Measurements from ENCODE around the gene OR1L6. TPM values are rescaled to one million over a fixed set of nuclear protein-coding genes. Genes with fewer than 3 reads are reported as not detected.

The OR1L6 gene, protein sequence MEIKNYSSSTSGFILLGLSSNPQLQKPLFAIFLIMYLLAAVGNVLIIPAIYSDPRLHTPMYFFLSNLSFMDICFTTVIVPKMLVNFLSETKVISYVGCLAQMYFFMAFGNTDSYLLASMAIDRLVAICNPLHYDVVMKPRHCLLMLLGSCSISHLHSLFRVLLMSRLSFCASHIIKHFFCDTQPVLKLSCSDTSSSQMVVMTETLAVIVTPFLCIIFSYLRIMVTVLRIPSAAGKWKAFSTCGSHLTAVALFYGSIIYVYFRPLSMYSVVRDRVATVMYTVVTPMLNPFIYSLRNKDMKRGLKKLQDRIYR
- not detected in 2 replicates for total RNA-seq

DNA sequence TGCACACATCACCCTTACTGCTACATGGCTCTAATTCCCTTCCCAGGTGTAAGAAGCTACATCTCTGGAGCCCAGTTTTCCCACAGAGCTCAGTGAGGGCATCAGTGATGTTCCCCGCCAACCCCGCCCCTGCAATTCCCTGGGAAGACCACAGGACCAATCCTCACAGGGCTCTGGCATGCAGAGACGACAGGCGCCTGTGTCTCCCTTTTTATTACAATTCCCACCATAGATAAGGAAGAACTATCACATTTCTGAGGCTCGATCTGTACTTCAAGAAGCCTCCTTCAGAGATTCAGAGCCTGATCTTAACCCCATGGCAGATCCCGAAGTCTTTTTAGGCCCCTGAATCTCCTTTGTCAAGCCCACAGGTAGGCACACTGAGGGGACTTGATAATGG lies at the start of gene OR1L6:
Gene OR1L6, plus strand, starts transcription at position 301 of the 400 bp plus-strand sequence. CDS start 7,545 bp downstream, outside the sequence.
- Mint-ChIP-seq H3K27me3 (ENCODE audit: low read depth) (no peaks in the 10 kb centered on the region), H3K4me3 (ENCODE audit: low read depth) (no peak within 1 kb of the TSS), H3K27ac (no peak within 1 kb of the TSS), H3K9me3 (peaks cover 9% of the 10 kb centered on the region), H3K36me3 (ENCODE audit: low read depth) (no peaks in the 10 kb centered on the region), H3K4me1 (ENCODE audit: low read depth) (no peaks in the 10 kb centered on the region)
- DNase-seq (ENCODE audit: low spot score), result no peak
- intact Hi-C loops (cut with micrococcal nuclease), result no loop called here

DNA sequence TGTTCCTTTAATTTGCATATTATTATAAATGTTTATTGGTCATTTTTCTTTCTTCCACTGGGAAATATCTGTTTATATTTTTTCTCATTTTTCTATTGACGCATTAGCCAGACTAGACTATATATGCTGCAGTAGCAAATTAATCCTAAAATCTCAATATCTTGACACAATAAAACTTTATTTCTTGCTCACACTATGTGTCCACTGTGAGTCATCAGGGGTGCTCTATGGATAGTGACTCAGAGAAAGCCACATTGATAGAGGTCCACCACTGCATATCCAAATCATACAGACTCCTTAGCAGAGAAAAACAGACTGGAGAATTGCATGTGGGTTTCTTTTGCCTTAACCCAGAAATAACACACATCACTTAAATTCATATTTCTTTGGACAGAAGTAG lies 46.4 kb upstream of the OR1L6 start:
- no peak overlapping the region for H3K27ac Mint-ChIP-seq
- H3K36me3 Mint-ChIP-seq (ENCODE audit: low read depth), result no peaks in the 10 kb centered on the region
- H3K9me3 Mint-ChIP-seq, result no peaks in the 10 kb centered on the region
- no peaks in the 10 kb centered on the region for H3K27me3 Mint-ChIP-seq (ENCODE audit: low read depth)
- DNase-seq (ENCODE audit: low spot score), result no peak
- intact Hi-C loops (cut with micrococcal nuclease), result no loop called here
- H3K4me3 Mint-ChIP-seq (ENCODE audit: low read depth), result no peak overlapping the region
- H3K4me1 Mint-ChIP-seq (ENCODE audit: low read depth), result no peaks in the 10 kb centered on the region

DNA sequence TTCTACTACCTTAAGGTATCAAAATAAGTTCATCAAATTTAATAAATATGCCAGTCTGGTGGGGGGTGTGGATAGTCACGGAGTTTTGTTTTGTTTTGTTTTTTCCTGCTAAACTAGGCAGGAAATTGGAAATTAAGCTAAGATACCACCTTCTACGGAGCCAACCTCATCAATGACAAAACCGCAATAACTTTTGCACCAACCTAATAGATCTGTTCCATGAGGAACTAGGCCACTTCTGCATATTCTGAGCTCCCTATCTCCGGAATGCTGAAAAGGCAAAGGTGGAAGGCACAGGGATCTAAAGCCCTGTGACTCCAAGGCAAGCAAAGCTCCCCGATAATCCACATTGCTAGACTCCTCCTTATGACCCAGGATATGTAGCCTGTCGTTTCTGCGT lies 24.1 kb upstream of the OR1L6 start:
- Mint-ChIP-seq H3K4me3 (ENCODE audit: low read depth) (no peak overlapping the region), H3K27me3 (ENCODE audit: low read depth) (no peaks in the 10 kb centered on the region), H3K9me3 (peaks cover 37% of the 10 kb centered on the region), H3K36me3 (ENCODE audit: low read depth) (no peaks in the 10 kb centered on the region), H3K4me1 (ENCODE audit: low read depth) (no peaks in the 10 kb centered on the region), H3K27ac (no peak overlapping the region)
- intact Hi-C loops (cut with micrococcal nuclease), result no loop called here
- DNase-seq (ENCODE audit: low spot score), result no peak

DNA sequence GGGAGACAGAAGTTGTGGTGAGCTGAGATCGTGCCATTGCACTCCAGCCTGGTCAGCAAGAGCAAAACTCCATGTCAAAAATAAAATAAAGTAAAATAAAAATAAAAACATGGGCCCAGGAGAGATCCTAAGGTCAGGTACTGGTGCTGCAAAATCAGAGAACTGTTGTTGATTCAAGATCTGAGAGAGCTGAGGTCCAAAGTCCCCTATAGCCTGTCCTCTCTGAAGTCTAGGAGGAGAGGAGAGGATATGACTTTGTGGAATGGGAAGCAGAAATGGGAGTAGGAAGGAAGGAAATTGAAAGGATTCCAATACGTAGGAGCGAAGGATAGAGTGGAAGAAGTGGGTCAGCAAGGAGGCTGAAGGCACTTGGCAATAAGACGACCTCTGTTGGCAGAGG lies 22.9 kb upstream of the OR1L6 start:
- Mint-ChIP-seq H3K27ac (no peak overlapping the region), H3K36me3 (ENCODE audit: low read depth) (no peaks in the 10 kb centered on the region), H3K4me3 (ENCODE audit: low read depth) (no peak overlapping the region), H3K4me1 (ENCODE audit: low read depth) (no peaks in the 10 kb centered on the region), H3K9me3 (peaks cover 48% of the 10 kb centered on the region), H3K27me3 (ENCODE audit: low read depth) (no peaks in the 10 kb centered on the region)
- intact Hi-C loops (cut with micrococcal nuclease), result no loop called here
- no peak for DNase-seq (ENCODE audit: low spot score)

DNA sequence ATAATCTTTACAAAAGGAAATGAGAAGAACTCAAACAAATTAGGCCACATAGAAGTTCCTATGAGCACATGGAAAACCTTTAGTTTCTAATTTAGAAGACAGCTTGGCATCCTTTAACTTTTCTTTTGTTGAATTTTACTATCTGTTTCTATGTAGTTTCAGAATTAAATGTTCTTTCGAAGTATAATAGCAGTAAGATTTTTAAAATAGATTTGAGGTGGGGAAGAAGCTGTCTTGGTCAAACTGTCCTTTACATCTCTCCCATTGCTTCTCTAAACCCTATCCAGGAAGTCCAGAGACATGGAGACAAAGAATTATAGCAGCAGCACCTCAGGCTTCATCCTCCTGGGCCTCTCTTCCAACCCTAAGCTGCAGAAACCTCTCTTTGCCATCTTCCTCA lies 18.4 kb upstream of the OR1L6 start, which contains the start of gene OR1L4:
Gene OR1L4, plus strand, starts transcription at position 301 of the 400 bp plus-strand sequence. Its CDS starts 0 bp downstream, at position 301.
- Mint-ChIP-seq H3K4me1 (ENCODE audit: low read depth) (no peaks in the 10 kb centered on the region), H3K9me3 (peaks cover 65% of the 10 kb centered on the region), H3K36me3 (ENCODE audit: low read depth) (no peaks in the 10 kb centered on the region), H3K4me3 (ENCODE audit: low read depth) (no peak within 1 kb of the TSS), H3K27me3 (ENCODE audit: low read depth) (no peaks in the 10 kb centered on the region), H3K27ac (no peak within 1 kb of the TSS)
- DNase-seq (ENCODE audit: low spot score), result no peak
- intact Hi-C loops (cut with micrococcal nuclease), result no loop called here

DNA sequence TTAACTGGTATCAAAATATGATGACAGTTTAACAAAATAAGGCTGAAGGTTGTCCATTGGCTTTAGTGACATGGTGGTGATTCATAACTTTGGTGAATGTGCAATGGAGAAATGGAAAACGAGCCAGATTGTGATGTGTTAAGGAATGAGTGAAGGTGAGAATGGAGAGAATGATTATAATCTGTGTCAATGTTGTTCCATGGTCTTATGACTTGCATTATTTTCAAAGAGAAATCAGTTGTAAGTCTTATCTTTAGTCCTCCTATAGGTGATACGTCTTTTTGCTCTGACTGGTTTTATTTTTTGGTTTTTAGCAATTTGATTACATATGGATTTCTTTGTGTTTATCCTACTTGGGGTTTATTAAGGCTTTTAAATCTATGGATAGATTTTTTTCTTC lies 12.7 kb downstream of the OR1L6 start:
- intact Hi-C loops (cut with micrococcal nuclease), result no loop called here
- Mint-ChIP-seq H3K36me3 (ENCODE audit: low read depth) (no peaks in the 10 kb centered on the region), H3K4me3 (ENCODE audit: low read depth) (no peak overlapping the region), H3K27ac (no peak overlapping the region), H3K4me1 (ENCODE audit: low read depth) (no peaks in the 10 kb centered on the region), H3K27me3 (ENCODE audit: low read depth) (no peaks in the 10 kb centered on the region), H3K9me3 (peaks cover 29% of the 10 kb centered on the region)
- no peak for DNase-seq (ENCODE audit: low spot score)

DNA sequence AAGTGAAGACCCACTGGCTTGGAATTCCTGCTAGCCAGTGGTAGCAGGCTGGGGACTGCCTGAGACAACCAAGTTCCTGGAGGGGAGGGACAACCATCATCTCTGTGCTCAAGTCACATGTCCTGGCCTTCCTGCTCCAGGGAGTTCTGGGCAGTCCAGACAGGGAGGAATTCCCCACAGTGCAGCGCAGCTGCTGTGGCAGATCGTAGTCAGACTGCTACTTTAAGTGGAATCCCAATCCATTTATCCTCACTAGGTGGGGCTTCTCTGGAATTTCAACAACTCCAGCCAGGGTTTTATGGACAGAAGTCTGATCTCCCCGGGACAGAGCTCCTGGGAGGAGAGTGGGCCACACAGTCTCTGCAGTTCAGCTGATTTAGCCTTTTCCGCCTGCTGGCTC lies 25.7 kb downstream of the OR1L6 start:
- peaks cover 26% of the 10 kb centered on the region for H3K9me3 Mint-ChIP-seq
- intact Hi-C loops (cut with micrococcal nuclease), result no loop called here
- H3K27ac Mint-ChIP-seq, result no peak overlapping the region
- no peaks in the 10 kb centered on the region for H3K36me3 Mint-ChIP-seq (ENCODE audit: low read depth)
- H3K4me1 Mint-ChIP-seq (ENCODE audit: low read depth), result no peaks in the 10 kb centered on the region
- H3K27me3 Mint-ChIP-seq (ENCODE audit: low read depth), result peaks cover 4% of the 10 kb centered on the region
- DNase-seq (ENCODE audit: low spot score), result no peak
- H3K4me3 Mint-ChIP-seq (ENCODE audit: low read depth), result no peak overlapping the region

DNA sequence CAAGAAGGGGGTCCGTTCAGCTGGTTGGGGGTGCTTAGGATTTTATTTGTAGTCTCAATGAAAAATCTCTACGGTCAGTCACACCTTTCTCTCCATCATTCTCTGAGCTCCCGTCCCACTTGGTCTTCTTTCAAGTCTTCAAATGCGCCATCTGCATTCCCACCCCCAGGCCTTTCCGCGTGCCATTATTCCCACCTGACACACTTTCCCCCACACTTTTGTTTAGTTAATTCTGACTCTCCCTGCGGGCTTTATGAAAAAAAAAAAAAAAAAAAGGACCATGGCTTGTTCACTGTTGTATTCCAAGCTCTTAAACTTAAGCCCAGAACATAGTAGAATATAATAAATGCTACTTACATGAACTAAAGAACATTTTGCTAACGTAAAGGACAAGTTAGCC lies 34.9 kb downstream of the OR1L6 start:
- H3K27ac Mint-ChIP-seq, result no peak overlapping the region

DNA sequence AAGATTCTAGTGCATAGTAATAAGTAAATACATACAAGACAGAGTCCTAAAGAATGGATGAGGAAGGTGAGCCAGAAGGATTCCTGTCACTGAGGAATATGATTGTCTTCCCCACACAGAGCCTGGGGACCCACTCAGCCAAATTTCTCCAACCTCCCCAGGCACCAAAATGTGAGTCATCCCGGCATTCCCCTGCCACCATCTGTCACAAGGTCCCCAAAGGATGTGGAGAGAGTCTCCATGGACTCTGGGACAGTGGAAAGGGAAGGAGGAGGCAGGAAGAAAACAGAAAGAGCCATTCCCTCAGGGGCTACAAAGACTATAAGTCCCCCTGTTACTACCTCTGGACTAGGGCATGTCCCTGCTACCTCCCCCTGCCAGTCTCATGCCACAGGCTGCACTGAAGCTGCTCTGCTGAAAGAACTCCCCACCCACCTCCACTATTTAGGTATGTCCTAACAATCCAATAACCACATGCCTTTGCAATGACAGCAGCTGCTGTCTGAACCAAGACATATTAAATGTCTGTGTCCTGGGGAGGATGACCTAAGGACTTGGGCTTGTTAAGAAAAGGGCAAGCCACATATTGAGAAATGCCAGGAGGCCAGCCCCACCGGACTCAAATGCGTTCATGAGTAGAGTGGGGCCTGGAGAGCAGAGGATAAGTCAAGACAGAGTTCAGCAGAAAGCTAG lies 36.0 kb downstream of the OR1L6 start:
- Mint-ChIP-seq H3K4me3 (ENCODE audit: low read depth) (no peak overlapping the region), H3K27ac (no peak overlapping the region), H3K36me3 (ENCODE audit: low read depth) (no peaks in the 10 kb centered on the region), H3K4me1 (ENCODE audit: low read depth) (no peaks in the 10 kb centered on the region), H3K27me3 (ENCODE audit: low read depth) (no peaks in the 10 kb centered on the region), H3K9me3 (peaks cover 4% of the 10 kb centered on the region)
- intact Hi-C loops (cut with micrococcal nuclease), result no loop called here
- no peak for DNase-seq (ENCODE audit: low spot score)

More for the DNA sequence above, 34.9 kb downstream of the OR1L6 start:
- Mint-ChIP-seq H3K36me3 (ENCODE audit: low read depth) (no peaks in the 10 kb centered on the region), H3K4me1 (ENCODE audit: low read depth) (no peaks in the 10 kb centered on the region), H3K27me3 (ENCODE audit: low read depth) (no peaks in the 10 kb centered on the region), H3K4me3 (ENCODE audit: low read depth) (no peak overlapping the region), H3K9me3 (peaks cover 8% of the 10 kb centered on the region)
- no peak for DNase-seq (ENCODE audit: low spot score)
- intact Hi-C loops (cut with micrococcal nuclease), result no loop called here

DNA sequence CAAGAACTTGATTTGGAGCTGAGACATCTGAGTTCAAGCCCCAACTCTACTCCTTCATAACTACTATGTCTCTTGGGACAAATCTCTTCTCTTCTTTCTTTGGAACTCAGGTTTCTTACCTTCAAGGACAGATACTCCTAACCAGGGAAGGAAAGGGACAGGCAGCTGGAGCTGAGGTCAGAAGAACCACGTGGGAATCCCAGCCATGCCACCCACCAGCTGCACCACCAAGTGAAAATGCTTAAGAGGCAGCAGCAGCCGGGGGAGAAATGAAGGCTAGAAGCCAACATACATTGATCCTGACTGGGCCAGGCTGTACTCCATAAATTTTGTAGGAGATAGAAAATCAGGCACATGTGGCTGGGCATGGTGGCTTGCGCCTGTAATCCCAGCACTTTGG lies 37.1 kb downstream of the OR1L6 start:
- intact Hi-C loops (cut with micrococcal nuclease), result no loop called here

DNA sequence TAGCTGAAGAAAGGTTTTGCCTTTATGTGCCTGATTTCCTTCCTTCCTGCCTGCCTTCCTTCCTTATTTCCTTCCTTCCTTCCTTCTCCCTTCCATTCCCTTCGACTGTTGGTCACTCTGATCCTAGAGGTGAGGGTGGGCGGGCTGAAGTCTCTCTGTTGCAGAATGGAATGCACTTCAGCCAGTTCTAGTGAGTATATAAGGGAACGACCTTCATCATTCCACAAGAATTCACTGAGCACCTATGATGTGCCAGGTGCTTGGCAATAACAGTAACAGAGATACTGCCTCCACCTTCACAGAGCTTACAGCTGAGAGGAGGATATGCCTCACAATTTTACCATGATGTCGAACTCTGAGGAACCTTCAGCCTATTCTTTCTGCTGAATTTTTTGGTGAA lies 37.9 kb downstream of the OR1L6 start:
- Mint-ChIP-seq H3K4me1 (ENCODE audit: low read depth) (no peaks in the 10 kb centered on the region), H3K27ac (no peak overlapping the region), H3K9me3 (no peaks in the 10 kb centered on the region), H3K36me3 (ENCODE audit: low read depth) (no peaks in the 10 kb centered on the region), H3K27me3 (ENCODE audit: low read depth) (no peaks in the 10 kb centered on the region), H3K4me3 (ENCODE audit: low read depth) (no peak overlapping the region)
- DNase-seq (ENCODE audit: low spot score), result no peak
- intact Hi-C loops (cut with micrococcal nuclease), result no loop called here

More for the DNA sequence above, 37.1 kb downstream of the OR1L6 start:
- no peak for DNase-seq (ENCODE audit: low spot score)
- Mint-ChIP-seq H3K4me3 (ENCODE audit: low read depth) (no peak overlapping the region), H3K27ac (no peak overlapping the region), H3K36me3 (ENCODE audit: low read depth) (no peaks in the 10 kb centered on the region), H3K9me3 (no peaks in the 10 kb centered on the region), H3K4me1 (ENCODE audit: low read depth) (no peaks in the 10 kb centered on the region), H3K27me3 (ENCODE audit: low read depth) (no peaks in the 10 kb centered on the region)

DNA sequence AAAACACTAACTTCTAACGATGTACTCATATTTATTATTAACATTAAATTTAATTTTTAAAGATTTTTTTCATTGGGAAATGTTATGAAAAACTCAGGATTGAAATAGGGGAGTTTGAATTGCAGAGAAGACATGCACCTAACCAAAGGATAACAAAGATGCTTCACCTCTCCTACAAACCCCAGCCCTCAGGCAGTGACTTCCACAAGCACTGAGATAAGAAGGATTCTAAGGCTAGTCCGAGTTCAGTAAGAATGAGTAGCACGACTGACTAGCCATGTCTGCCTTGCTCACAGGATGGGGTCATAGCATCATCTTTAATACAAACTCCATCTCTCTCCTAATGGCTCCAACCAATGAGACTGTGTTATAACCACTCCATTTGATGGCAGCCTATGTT lies 39.6 kb downstream of the OR1L6 start:
- intact Hi-C loops (cut with micrococcal nuclease), result no loop called here

DNA sequence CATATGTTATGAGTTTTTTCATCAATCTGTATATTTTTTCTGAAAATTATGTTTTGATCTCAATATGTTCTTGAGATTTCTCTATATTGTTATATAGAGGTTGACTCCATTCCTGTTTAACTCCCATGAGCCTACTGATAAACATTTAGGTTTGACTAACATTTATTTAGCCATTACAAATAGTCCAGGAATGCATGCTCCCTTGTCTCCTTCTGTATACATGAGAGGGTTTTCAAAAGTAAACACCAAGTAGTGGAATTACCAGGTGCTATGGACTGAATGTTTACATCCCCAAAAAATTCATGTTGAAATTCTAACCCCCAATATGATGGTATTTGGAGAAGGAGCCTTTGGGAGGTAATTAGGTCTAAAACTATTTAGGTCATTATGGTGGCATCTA lies 43.2 kb downstream of the OR1L6 start:
- Mint-ChIP-seq H3K4me1 (ENCODE audit: low read depth) (no peaks in the 10 kb centered on the region), H3K27me3 (ENCODE audit: low read depth) (no peaks in the 10 kb centered on the region), H3K9me3 (no peaks in the 10 kb centered on the region), H3K27ac (no peak overlapping the region), H3K36me3 (ENCODE audit: low read depth) (no peaks in the 10 kb centered on the region), H3K4me3 (ENCODE audit: low read depth) (no peak overlapping the region)
- DNase-seq (ENCODE audit: low spot score), result no peak
- intact Hi-C loops (cut with micrococcal nuclease), result no loop called here

More for the DNA sequence above, 39.6 kb downstream of the OR1L6 start:
- Mint-ChIP-seq H3K4me3 (ENCODE audit: low read depth) (no peak overlapping the region), H3K9me3 (no peaks in the 10 kb centered on the region), H3K36me3 (ENCODE audit: low read depth) (no peaks in the 10 kb centered on the region), H3K27ac (no peak overlapping the region), H3K4me1 (ENCODE audit: low read depth) (no peaks in the 10 kb centered on the region), H3K27me3 (ENCODE audit: low read depth) (no peaks in the 10 kb centered on the region)
- DNase-seq (ENCODE audit: low spot score), result no peak
